A673 (cell line): ENCODE results near the gene MAMDC4.

Source experiments
- EZH2 ChIP-seq: fragments of 200-600 bp; sonication (generic); IDR thresholded peaks from 2 replicates; pipeline ENCODE4 v1.6.1; 2017; ENCODE audit warnings: borderline replicate concordance, low read depth, mild to moderate bottlenecking, mixed read lengths, antibody characterized with exemption, low read length; ENCODE audit not compliant: poor library complexity, severe bottlenecking
- TF ChIP-seq, protein P1 (sequence below): fragments of 300-800, 200-600 bp; sonication (generic); conservative IDR thresholded peaks from 2 replicates; pipeline ENCODE4 v1.5.1; 2017; ENCODE audit warnings: low read depth, mild to moderate bottlenecking, antibody characterized with exemption, low read length, moderate library complexity, mixed read lengths

- TF ChIP-seq, protein P1, sequence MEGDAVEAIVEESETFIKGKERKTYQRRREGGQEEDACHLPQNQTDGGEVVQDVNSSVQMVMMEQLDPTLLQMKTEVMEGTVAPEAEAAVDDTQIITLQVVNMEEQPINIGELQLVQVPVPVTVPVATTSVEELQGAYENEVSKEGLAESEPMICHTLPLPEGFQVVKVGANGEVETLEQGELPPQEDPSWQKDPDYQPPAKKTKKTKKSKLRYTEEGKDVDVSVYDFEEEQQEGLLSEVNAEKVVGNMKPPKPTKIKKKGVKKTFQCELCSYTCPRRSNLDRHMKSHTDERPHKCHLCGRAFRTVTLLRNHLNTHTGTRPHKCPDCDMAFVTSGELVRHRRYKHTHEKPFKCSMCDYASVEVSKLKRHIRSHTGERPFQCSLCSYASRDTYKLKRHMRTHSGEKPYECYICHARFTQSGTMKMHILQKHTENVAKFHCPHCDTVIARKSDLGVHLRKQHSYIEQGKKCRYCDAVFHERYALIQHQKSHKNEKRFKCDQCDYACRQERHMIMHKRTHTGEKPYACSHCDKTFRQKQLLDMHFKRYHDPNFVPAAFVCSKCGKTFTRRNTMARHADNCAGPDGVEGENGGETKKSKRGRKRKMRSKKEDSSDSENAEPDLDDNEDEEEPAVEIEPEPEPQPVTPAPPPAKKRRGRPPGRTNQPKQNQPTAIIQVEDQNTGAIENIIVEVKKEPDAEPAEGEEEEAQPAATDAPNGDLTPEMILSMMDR: no peak
- no peak for TF ChIP-seq EZH2
Measured at GRCh38 chr9:136885950-136886578, 33.9 kb downstream of the MAMDC4 start, which contains the start of gene TRAF2.
